ENCODE results near the gene TINAGL1.

- TF ChIP-seq MAX (IDR thresholded peaks at IDR 0.05; ENCODE audit: low read depth, low read length) (no peak), CTCF (IDR thresholded peaks at IDR 0.05 in 2 of 3, conservative IDR thresholded peaks at IDR 0.05 in 1 of 3; ENCODE audit: control insufficient read depth in 2 of 3, extremely low read depth in 1 of 3, insufficient read depth in 1 of 3, low read depth in 3 of 3, low read length in 3 of 3) (no peak), REST (IDR thresholded peaks at IDR 0.05; ENCODE audit: low read depth, low read length) (no peak), TCF3 (IDR thresholded peaks at IDR 0.05; ENCODE audit: borderline replicate concordance, insufficient read depth, low read depth, low read length) (no peak), NR2C2 (IDR thresholded peaks at IDR 0.05; ENCODE audit: borderline replicate concordance, control insufficient read depth, insufficient read length, low read depth) (no peak), JUND (IDR thresholded peaks at IDR 0.05; ENCODE audit: low read depth, low read length) (no peak), SUPT20H (IDR thresholded peaks at IDR 0.05; ENCODE audit: borderline replicate concordance, control insufficient read depth, low read depth, low read length) (no peak), TAF1 (IDR thresholded peaks at IDR 0.05; ENCODE audit: borderline replicate concordance, low read depth, low read length) (no peak), POLR2A (IDR thresholded peaks at IDR 0.05; ENCODE audit: low read depth, low read length) (no peak), NRF1 (conservative IDR thresholded peaks at IDR 0.05; ENCODE audit: low read depth, low read length) (no peak), BHLHE40 (IDR thresholded peaks at IDR 0.05; ENCODE audit: borderline replicate concordance in 1 of 2, low read depth in 2 of 2, low read length in 1 of 2) (no peak), ESRRA (IDR thresholded peaks at IDR 0.05; ENCODE audit: low read length) (no peak), TCF7 (IDR thresholded peaks at IDR 0.05; ENCODE audit: borderline replicate concordance) (no peak), ATF2 (IDR thresholded peaks at IDR 0.05; ENCODE audit: low read length) (no peak)
Measured at GRCh38 chr1:31567956-31568570, 8.3 kb upstream of the TINAGL1 start.

Data from GM12878 (cell line).